KOPT-K1 (cell line): ENCODE measurements around the gene TARBP1.
"Not testable (repeated sequence)": the region's sequence is repeated elsewhere in the genome, so short reads cannot be mapped to it uniquely, and the experiment has no call there.

Source experiments
- H3K27ac ChIP-seq: fragments of 200-600 bp; sonication (generic); 2 replicates; pipeline ENCODE4 v1.5.1; 2016; ENCODE audit warnings: antibody characterized with exemption, mild to moderate bottlenecking, low read depth, low read length; ENCODE audit not compliant: poor library complexity, severe bottlenecking
- H3K36me3 ChIP-seq: fragments of 200-600 bp; sonication (generic); 2 replicates; pipeline ENCODE4 v1.5.1; 2017; ENCODE audit warnings: antibody characterized with exemption, mild to moderate bottlenecking, low read length, moderate library complexity; ENCODE audit not compliant: insufficient read depth
- H3K9me3 ChIP-seq: fragments of 200-600 bp; sonication (generic); 2 replicates; pipeline ENCODE4 v1.5.1; 2017; ENCODE audit warnings: antibody characterized with exemption, low read length, mild to moderate bottlenecking; ENCODE audit not compliant: insufficient read depth, poor library complexity, severe bottlenecking

TARBP1 gene

GRCh38 chr1:234375672-234376071 is 103.3 kb downstream of the TARBP1 start:
- Histone ChIP-seq H3K27ac (no peak overlapping the region), H3K9me3 (no peaks in the 10 kb centered on the region), H3K36me3 (peaks cover 56% of the 10 kb centered on the region)

- peak overlapping the region; percentile 90 for H3K27ac ChIP-seq
- peaks cover 38% of the 10 kb centered on the region for H3K36me3 ChIP-seq
- no peaks in the 10 kb centered on the region for H3K9me3 ChIP-seq
Measured at GRCh38 chr1:234373959-234374254, 105.1 kb downstream of the TARBP1 start.

GRCh38 chr1:234373064-234373958 is 105.7 kb downstream of the TARBP1 start, which contains the start of gene COA6:
TSS of gene COA6 (plus strand) at chr1:234373456. CDS start at chr1:234373467, 11 bp downstream.
- H3K9me3 ChIP-seq = no peaks in the 10 kb centered on the region
- H3K27ac ChIP-seq = peak within 1 kb of the TSS; percentile 90

GRCh38 chr1:234372011-234372757 is 106.8 kb downstream of the TARBP1 start:
- Histone ChIP-seq H3K9me3 (no peaks in the 10 kb centered on the region), H3K36me3 (peaks cover 21% of the 10 kb centered on the region), H3K27ac (peak overlapping the region; percentile 90)

More at GRCh38 chr1:234373064-234373958, 105.7 kb downstream of the TARBP1 start, which contains the start of gene COA6:
- peaks cover 32% of the 10 kb centered on the region for H3K36me3 ChIP-seq

- Histone ChIP-seq H3K36me3 (peaks cover 13% of the 10 kb centered on the region), H3K27ac (no peak overlapping the region), H3K9me3 (no peaks in the 10 kb centered on the region)
Measured at GRCh38 chr1:234371414-234371813, 107.6 kb downstream of the TARBP1 start.

GRCh38 chr1:234369784-234370183 is 109.2 kb downstream of the TARBP1 start:
- Histone ChIP-seq H3K36me3 (no peaks in the 10 kb centered on the region), H3K27ac (no peak overlapping the region), H3K9me3 (no peaks in the 10 kb centered on the region)

GRCh38 chr1:234369033-234369430 is 109.9 kb downstream of the TARBP1 start:
- no peaks in the 10 kb centered on the region for H3K36me3 ChIP-seq
- no peak overlapping the region for H3K27ac ChIP-seq
- no peaks in the 10 kb centered on the region for H3K9me3 ChIP-seq

- Histone ChIP-seq H3K36me3 (no peaks in the 10 kb centered on the region), H3K9me3 (no peaks in the 10 kb centered on the region), H3K27ac (no peak overlapping the region)
Measured at GRCh38 chr1:234368320-234369032, 110.5 kb downstream of the TARBP1 start.

GRCh38 chr1:234362558-234362957 is 116.4 kb downstream of the TARBP1 start:
- Histone ChIP-seq H3K9me3 (no peaks in the 10 kb centered on the region), H3K36me3 (no peaks in the 10 kb centered on the region), H3K27ac (no peak overlapping the region)

- Histone ChIP-seq H3K36me3 (no peaks in the 10 kb centered on the region), H3K9me3 (no peaks in the 10 kb centered on the region), H3K27ac (no peak overlapping the region)
Measured at GRCh38 chr1:234361102-234361603, 117.8 kb downstream of the TARBP1 start.

GRCh38 chr1:234357831-234358230 is 121.1 kb downstream of the TARBP1 start:
- Histone ChIP-seq H3K9me3 (no peaks in the 10 kb centered on the region), H3K27ac (no peak overlapping the region), H3K36me3 (no peaks in the 10 kb centered on the region)

GRCh38 chr1:234356615-234357269 is 122.2 kb downstream of the TARBP1 start:
- H3K36me3 ChIP-seq, H3K27ac ChIP-seq, H3K9me3 ChIP-seq: not testable (repeated sequence)

GRCh38 chr1:234355782-234356510 is 123.0 kb downstream of the TARBP1 start:
- Histone ChIP-seq H3K27ac (no peak overlapping the region), H3K9me3 (no peaks in the 10 kb centered on the region), H3K36me3 (no peaks in the 10 kb centered on the region)

- H3K9me3 ChIP-seq = no peaks in the 10 kb centered on the region
- no peak overlapping the region for H3K27ac ChIP-seq
- H3K36me3 ChIP-seq = no peaks in the 10 kb centered on the region
Measured at GRCh38 chr1:234348964-234349363, 130.0 kb downstream of the TARBP1 start.
